Activated T-cell treated with anti-CD3 and anti-CD28 coated beads for 48 hours (primary cell): ENCODE data around the gene NAA16.
"Not testable (repeated sequence)": the region's sequence is repeated elsewhere in the genome, so short reads cannot be mapped to it uniquely, and the experiment has no call there.

ENCODE experiments used
- DNase-seq: peaks from one replicate; pipeline ENCODE4 v3.0.0-alpha.2; 2020; ENCODE audit warnings: low read depth

Gene NAA16

DNA sequence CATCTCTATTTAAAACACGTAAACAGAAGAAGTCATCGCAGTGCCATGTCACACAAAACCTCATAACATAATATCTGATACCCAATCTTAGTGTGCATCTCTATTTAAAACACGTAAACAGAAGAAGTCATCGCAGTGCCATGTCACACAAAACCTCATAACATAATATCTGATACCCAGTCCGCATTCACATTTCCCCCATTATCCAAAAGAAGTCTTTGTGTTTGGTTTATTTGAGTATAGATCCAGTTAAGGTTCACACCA is 45.2 kb downstream of the NAA16 start:
- DNase-seq: not testable (repeated sequence)

DNA sequence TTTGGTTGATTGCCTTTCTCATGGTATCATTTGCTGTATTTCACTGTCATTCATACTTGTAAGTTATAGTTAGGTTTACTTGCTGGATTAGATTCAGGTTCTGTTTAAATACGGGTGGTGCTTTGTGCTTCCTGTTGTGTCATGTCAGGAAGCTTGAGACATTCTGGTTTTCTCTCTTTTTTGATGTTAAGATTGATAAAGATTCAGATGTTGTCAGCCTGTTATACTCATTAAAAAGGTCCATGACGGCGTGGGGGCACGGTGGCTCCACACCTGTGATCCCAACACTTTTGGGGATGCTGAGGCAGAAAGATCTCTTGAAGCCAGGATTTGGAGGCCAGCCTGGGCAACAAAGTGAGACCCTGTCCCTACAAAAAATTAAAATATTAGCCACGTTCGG is 45.7 kb downstream of the NAA16 start:
- no peak for DNase-seq

DNA sequence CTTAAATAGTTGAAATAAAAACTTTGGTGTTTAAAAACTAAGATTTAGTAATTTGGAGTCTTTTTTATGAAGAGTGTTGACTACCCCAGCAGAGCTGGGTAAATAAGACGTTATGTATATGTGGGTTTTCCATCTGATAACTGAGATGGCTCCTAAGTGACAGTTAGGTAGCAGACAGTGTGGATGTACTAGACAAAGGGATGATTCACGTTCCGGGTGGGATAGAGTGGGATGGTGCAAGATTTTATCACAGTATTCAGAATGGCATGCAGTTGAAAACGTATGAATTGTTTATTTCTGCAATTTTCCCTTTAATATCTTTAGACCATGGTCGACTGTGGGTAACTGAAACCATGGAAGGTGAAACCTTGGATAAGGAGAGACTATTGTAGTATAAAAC is 50.4 kb downstream of the NAA16 start:
- no peak for DNase-seq

DNA sequence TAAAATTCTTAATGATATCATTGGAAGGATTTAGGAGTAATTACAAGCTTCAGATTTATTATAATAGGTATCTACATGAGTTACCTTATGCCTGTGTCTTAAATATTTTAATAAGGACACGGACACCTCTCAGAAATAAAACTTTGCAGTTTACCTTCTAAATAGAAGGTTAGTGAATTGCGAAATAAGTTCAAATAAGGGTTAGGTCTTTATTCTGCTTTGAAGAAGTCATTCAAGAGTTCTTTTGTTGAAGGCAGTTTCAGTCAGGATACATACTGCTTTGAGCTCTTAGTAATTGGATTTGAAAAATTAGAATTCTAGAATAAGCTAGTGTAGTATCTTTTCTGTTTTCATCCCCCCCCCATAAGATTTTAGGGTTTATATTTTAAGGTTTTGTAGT is 53.0 kb downstream of the NAA16 start:
- DNase-seq: no peak

DNA sequence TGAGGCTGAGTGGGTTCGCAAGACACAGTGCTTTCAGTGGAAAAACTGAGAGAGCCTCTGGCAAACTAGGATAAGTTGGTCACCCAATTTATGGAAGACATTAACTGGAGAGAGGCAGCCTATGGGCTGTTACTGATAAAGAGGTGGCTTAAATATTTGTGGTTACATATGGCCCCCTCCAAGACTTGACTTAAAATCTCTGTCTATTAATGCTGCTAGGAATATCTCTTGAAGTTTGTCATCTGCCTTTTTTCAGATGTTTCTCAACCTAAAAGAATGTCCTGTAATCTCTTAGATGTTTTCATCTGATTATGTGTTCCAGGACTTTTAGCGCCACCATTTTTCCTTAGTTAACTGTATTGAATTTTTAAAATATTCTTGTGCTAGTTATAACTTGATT is 54.6 kb downstream of the NAA16 start:
- no peak for DNase-seq

DNA sequence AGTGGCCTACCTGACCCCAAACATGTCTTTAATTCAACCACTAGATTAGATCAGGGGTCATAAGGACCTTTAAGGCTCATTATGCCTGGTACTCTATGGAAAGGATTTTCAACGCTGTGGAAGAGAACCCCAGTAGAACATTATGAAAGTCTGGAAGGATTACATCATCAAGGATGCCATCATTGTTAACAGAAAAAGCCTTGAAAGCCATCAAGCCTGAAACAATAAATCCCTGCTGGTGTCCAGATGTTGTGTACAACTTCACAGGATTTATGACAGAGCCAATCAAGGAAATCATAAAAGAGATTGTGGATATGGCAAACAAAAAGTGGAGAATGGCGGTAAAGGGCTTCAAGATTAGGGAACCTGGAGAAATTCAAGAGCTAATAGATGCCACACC is 59.7 kb downstream of the NAA16 start:
- DNase-seq: no peak

DNA sequence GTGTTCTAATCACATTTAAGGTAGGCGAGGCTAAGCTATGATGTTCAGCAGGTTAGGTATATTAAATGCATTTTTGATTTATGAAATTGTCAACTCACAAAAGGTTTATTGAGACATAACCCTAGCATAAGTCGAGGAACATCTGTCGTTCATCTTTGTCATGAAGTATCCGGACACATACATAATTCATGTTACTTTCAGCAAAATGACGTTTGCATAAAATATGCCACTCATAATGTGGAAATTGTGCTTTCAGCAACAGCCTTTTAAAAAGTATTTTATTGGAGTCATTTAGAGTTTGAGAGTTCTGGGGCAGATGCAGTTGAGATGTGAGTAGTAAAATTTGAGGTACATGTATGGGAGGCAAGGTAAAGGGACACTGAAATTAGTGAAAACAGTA is 66.4 kb downstream of the NAA16 start:
- no peak for DNase-seq

DNA sequence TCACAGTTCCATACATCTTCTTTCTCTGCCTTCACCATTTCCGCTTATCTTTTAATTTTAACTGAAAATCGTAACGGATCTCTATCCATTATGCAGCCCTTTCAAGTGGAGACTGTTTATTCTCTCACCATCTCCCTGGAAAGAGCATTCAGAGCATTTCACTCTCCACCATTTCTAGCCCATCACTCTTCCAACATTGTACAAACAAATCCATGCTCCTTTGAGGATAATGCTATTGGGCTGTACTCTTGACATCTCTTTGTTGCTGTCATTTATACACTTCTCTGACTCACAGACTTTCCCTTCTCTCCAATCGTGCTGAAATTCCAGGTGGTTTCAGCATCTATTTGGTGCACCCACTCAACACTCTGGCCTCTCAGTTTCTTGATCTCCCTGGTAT is 71.4 kb downstream of the NAA16 start:
- no peak for DNase-seq

DNA sequence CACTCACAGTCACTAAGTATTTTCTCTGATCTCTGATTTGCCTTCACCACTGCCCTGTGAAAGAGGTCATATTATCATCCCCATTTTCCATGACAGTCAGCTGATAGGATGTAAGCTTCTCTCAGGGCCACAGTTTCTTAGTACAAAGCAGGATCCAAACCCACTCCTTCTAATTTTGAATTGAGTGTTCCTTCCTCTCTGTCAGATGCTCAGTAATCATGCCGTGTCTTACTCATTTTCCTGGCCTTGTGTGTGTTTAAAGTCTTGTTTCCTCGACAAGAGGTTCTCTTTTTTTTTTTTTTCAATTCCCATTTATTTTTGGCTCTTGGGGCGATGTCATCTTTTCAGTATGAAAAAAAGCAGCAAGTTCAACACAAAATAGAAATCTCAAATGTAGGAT is 72.3 kb downstream of the NAA16 start:
- DNase-seq: no peak

DNA sequence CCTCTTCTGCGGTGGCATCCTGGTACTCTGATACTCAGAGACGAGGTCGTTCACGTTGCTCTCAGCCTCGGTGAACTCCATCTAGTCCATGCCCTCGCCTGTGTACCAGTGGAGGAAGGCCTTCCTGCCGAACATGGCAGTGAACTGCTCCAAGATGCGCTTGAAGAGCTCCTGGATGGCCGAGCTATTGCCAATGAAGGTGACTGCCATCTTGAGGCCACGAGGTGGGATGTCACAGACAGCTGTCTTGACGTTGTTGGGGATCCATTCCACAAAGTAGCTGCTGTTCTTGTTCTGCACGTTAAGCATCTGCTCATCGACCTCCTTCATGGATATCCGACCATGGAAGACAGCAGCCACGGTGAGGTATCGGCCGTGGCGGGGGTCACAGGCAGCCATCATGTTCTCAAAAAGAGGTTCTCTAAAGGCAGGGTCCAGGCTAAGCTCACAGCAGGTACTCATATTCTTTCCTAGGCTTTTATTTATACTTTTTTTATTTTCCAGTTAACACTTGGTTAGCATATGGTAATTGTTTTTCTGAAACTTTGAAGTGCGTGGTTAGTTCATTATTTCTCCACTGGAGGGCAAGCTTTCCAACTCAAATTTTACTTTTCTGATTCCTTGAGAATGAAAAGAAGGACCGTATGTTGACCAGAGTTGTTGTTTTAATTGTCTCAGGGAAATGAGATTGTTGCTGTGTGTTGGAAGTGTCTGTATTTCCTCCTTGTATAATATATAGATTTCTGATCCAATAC is 73.9 kb downstream of the NAA16 start:
- no peak for DNase-seq

DNA sequence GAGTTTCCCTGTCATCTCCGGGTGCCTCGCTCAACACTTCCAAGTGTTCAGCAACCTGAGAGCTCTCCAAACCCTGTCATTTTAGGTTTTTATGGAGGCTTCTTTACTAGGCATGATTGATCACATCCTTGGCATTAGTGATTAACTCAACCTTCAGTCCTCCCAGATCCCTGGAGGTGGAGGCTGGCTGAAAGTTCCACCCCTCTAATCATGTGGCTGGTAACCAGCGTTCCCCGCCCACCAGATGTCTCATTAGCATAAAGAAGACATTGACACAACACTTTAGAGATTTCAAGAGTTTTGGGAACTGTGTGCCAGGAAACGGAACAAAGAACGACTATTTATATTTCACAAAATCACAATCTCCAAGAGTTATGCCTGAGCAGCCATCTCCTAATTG is 75.1 kb downstream of the NAA16 start:
- DNase-seq: no peak

DNA sequence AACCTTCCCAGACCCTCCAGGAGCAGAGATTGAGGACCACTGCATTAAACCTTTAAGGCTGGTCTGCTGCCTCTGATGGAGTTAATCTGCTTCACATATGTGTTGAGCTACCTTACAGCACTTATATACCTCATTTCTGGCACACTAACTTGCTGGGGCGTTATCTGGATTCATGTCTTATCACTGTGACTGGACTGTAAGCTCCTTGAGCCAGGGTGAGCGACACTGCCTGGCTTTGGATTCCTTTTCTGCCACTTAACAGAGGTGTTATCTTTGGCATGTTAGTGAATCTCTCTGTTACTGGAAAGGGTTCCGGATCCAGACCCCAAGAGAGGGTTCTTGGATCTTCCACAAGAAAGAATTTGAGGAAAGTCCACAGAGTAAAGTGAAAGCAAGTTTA is 76.5 kb downstream of the NAA16 start:
- no peak for DNase-seq

DNA sequence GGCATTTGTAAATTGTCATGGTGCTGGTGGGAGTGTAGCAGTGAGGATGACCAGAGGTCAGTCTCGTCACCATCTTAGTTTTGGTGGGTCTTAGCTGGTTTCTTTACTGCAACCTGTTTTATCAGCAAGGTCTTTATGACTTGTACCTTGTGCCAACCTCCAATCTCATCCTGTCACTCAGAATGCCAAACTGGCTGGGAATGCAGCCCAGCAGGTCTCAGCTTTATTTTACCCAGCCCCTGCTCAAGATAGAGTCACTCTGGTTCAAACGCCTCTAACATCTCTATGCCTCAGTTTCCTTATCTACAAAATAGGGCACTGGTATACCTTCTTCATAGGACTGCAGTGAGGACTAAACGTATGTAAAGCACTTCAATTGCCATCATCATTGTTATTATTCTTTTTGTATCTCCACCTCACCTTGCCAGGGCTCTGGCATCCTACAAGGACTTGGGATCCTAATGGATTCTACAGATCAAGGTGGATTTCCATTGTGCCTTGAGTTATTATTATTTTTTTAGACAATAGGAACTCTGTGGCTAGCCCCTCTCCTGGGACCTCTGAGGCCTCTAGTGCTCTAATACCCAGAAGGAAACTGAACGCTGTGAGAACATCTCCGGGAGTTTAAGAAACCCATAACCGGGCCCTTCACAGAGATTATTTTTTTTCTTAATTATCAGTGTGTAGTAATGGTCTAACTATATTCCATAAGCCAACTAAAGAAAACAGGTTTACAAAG is 77.2 kb downstream of the NAA16 start:
- DNase-seq: no peak

DNA sequence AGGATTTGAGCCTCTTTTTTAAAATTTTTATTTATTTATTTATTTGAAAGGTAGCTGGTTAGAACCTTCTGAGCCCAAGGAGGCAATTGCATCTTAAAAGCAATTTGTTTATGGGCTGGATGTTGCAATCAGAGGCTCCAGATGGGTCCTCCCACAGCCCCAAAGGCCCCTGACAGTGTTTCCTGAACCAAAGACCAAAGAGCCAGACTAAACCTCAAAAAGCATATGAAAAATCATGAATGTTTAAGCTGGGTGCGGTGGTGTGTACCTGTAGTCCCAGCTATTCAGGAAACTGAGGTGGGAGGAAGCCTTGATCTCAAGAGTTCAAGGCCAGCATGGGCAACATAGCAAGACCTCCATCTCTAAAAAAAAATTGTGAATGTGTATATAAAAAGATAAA is 78.5 kb downstream of the NAA16 start:
- no peak for DNase-seq

DNA sequence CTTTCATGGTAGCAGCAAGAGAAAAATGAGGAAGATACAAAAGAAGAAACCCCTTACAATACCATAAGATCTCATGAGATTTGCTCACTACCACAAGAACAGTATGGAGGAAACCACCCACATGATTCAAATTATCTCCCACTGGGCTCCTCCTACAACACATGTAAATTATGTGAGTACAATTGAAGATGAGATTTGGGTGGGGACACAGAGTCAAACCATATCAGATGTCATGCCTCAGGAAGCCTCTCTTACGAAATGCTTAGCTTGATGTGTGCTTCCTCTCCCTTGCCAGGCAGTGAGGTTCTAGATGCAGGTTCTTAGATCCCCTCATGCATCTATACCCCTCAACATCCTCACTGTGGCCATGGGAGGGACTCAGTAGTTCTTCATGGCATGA is 83.1 kb downstream of the NAA16 start:
- DNase-seq: no peak

DNA sequence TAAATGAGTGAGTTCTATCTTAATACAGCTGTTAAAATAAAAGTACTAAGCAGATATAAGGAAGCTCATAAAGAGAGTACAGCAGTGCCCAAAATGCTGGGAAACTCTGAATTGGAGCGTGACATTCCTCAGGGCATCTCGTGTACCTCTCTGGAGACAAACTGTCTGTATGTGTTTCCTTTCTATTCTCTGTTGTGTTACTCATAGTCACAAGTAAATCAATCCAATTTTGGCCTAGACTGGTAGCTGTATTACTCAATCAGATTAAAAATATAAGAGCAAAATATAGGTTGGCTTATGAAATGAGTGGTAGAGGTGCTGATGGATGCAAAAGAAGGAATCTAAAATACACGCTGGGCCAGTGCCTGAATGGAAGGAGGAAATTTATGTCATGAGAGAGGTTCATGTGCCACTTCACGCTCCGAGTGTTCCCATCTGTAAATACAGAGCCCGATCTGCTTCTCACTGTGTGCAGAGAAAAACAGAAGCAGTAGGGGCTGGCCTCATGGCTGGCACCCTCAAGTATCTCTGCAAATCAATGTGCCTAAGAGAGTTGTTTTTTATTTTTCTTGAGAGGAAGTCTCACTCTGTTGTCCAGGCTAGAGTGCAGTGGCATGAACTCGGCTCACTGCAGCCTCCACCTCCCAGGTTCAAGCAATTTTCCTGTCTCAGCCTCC is 87.6 kb downstream of the NAA16 start:
- no peak for DNase-seq

DNA sequence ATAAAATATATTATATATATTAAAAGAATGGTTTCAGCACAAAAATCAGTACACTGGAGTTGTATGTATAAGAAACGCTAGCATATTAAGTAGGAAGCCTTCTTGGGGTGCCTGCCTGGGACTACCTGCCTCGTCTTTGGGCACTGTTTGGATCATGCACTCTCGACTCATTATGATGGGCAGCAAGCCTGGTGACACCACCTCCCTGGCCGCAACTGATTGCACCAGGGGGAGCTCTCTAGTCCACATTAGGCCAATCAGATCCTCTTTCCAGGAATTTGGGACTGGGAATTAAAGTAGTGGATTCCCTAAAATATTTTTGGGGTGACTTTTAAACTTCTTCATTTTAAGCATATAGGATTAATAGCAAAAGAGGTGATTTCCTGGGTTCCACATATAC is 90.3 kb downstream of the NAA16 start:
- DNase-seq: no peak

DNA sequence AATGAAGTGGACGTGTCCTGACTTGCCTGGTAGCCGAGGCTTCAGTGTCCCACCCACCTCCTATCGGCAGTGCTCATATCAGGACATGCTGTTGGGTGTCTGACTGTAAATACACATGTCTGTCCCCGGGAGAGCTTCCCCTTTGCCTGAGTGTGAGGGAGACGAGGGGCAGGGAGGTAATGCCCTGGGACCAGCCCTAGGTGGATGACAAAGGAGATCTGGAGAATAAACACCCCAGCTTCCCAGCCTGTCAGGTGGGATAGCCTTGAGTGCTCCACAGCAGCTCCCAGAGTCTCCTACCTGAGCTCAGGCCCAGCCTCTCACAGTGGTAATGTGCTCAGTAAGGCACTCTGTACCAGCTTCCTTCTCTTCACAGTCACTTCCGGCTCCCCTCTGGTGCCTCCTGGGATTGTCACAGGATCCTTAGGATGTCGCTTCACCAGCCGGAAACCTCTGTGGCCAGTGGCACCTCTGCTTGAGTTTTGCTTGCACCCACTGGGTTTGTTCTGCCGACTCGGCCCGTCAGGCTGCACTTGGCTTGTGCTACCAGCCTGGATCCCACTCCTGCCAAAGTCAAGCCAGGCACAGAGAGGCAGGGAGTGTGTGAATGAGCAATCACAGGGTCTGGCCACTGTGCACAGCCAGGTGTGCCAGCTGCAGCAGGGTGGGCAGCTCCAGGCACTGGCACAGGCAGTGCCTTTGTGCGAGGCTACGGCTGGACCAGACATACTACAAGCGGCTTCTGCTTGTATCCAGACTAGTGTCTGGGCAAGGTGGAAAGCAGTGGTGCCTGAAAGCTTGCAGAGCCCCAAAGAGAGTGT is 91.8 kb downstream of the NAA16 start:
- no peak for DNase-seq

DNA sequence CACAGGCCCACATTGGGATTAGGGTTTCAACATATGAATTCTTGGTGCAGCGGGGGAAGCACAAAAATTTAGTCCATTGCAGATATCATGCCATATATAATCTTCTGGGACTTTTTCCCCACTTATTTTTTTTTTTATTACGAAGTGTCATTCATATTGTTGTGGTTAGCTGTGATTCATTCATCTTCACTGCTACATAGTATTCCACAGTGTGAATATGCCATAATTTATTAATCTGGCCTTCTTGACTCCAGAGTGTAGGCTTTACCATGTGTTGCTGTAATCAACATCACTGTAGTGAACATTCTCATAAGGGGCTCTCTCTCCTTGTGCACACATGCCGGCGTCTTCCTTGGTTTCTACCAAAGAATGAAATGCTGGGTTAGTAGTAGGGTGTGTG is 92.9 kb downstream of the NAA16 start:
- DNase-seq: no peak

DNA sequence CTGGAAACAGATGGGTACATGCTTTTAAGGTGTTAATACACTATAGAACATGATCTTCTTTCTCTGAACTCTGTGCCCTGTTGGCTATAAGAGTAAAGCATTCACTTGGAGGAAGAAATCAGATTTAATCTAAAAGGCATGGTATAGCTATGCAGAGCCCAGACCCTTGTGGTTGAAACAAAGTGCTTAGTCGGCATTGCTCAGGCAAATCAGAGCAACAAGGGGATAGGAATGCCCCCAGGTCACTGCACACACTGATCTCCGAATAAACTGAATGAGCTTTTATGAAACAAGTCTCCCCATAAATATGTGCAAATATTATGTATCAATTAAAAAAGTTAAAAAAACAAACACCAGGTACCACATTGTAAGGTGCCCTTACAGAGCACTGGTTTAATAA is 94.3 kb downstream of the NAA16 start:
- DNase-seq: no peak

DNA sequence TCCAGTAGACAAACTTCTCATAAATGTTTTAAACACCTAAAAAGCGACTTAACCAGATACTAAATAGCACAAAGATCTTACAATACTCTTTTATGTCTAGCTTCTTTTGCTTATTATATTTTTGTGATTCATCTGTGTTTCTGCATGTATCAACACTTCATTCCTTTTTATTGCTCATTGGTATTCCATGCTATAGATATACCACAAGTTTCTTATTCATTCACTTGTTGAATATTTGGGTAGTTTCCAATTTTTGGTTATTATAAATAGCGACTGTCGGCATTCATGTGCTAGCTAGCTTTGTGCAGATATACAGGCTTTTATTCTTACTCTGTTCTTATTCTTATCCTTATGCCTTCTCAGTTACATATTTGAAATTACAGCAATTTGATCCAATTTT is 96.3 kb downstream of the NAA16 start:
- no peak for DNase-seq

DNA sequence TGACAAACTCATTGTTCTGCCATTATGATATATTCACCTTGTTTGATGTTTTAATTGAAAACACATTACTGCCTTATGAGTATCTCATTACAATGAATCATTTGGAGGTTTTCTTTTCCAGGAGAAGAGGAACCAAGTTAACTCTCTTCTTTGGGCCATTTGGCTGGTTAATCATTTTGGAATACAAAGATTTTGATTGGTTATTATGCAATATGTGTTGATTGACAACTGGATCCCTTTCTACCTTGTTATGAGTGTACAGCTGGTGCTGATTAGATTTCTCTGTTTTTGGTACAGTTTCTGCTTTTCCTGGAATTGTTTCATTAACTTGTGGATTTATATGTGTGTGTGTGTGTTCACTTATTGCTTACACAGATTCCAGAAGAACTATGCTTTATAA is 97.1 kb downstream of the NAA16 start:
- DNase-seq: no peak

DNA sequence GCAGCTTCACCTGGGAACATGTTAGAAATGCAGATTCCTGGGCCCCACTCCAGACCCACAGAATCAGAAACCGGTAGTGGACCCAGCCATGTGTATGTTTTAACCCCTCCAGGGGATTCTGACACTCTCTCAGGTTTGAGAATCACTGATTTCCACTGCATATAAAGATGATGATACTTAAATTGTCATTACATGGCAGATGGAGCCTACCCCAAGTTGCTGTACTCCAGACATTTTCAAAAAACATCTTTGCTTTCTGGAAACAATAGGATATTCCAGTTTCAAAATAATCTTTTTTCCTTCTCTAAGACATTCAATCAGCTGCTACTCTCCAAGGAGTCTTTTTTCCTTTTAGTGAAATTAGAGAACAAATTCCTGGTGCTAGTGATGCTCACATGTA is 97.7 kb downstream of the NAA16 start:
- no peak for DNase-seq
